Activated CD4-positive, CD25-positive, alpha-beta regulatory T cell treated with anti-CD3 and anti-CD28 coated beads, Interleukin-2, amount 50 U/mL, for 16 hours (primary cell): ENCODE data around the gene ZCCHC14.
"Not testable (repeated sequence)": the region's sequence is repeated elsewhere in the genome, so short reads cannot be mapped to it uniquely, and the experiment has no call there.

ENCODE experiments used
- DNase-seq: peaks from one replicate; pipeline ENCODE4 v3.0.0-alpha.2; 2020; ENCODE audit warnings: low read depth, low spot score

ZCCHC14 gene

DNA sequence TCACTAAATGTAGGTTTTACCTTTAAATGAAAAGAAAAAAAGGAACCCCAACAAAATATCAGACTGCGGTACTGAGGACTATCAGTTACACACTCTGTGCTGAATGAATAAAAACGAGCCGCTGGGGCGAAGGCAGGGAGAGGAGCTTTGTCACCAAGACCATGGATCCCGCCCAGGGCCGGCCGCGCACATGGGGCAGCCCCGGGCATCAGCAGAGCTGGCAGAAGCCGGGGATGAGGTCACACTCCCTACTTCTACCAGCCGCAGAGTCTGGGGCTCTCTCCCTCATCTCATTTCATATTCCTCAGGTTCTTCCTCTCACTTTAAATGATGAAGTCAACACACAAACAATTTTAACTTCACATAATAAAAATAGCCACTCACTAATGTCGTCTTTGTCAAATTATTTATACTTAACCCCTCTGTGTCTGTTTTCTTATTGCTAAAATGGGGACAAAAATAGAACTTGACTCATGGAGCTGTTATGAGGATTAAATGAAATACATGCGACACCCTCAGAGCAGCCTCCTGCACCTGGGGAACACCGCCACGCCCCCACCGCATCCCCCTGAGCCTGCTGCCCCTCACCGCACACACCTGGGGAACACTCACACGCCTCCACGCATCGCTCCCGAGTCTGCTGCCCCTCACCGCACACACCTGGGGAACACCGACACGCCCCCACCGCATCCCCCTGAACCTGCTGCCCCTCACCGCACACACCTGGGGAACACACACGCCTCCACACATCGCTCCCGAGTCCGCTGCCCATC, 15.4 kb downstream of the ZCCHC14 start:
- DNase-seq = not testable (repeated sequence)

DNA sequence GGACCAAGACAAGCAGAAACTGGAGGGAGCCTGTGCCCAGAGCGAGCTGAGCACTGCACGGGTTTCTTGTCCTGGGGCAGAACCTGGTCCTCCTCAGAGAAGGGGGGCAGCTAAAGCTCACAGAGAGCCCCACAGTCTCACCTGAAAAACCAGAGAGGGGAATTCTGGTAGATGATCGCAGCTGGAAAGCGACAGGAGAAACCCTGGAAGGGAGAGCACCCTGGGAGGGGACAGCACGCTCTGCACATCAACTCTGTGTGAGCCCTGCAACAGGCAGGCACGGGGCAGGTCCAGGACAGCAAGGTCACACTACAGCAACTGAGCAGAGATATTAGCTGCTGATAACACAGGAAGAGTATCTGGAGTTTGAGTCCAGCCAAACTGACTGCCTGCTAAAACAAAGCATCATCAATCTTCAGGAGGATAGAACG, 18.2 kb downstream of the ZCCHC14 start:
- no peak for DNase-seq

DNA sequence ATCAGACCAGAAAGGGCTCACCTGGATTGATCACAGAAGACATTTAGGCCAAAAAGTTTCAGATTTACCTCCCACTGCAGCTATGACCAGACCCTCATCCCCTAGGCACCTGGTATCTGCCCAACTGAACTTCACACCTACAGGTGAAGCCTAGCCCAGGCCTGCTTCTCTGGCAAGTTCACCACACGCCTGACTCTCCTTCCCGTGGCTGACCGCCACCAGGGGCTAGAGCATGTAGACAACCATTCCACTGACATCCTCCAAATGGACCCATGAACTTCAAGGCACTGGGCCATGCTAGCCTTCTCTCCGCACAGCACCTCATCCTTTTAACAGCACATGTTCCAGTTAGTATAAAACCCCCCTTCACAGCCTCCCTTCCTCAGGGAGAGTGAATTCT, 18.8 kb downstream of the ZCCHC14 start:
- no peak for DNase-seq

DNA sequence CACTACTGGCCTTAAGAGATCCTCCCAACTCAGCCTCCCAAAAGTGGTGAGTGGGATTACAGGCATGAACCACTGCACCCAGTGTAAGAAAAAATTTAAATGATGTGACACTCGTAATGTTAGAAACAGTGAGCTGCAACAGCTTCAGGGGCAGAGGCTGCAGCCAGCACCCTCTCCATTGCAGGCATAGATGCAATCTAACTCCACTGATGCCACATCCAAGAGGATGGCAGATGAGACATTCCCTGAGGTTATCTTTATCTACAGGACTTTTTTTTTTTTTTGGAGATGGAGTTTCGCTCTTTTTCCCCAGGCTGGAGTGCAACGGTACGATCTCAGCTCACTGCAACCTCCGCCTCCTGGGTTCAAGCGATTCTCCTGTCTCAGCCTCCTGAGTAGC, 19.9 kb downstream of the ZCCHC14 start:
- no peak for DNase-seq

DNA sequence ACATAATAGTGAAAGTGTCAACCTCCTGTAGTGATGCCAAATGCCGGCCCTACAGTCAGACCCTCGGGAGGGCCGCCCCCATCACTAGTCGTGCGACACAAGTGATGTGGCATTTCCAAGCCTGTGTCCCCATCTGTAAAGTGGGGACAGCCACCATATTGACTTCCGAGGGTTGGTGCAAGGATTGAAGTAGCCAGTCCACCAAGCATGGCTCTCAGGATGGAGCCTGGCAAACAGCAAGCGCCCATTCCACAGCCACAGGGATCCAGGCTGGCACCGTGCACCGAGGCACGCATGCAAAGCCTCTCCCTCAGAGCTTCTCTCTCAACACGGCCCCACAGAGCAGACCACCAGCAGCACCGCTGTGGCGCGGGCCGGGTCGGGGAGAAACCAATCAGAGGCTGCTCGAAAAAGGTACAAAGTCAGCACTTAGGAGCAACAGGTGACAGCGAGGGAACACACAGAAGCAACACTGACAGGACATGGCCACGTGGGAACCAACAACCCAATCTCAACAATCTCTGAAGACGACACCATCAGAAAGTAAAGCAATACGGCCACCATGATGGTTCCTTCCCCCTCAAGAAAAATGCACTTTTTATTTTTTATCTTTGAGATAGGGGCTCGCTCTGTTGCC, 20.6 kb downstream of the ZCCHC14 start:
- DNase-seq = no peak

DNA sequence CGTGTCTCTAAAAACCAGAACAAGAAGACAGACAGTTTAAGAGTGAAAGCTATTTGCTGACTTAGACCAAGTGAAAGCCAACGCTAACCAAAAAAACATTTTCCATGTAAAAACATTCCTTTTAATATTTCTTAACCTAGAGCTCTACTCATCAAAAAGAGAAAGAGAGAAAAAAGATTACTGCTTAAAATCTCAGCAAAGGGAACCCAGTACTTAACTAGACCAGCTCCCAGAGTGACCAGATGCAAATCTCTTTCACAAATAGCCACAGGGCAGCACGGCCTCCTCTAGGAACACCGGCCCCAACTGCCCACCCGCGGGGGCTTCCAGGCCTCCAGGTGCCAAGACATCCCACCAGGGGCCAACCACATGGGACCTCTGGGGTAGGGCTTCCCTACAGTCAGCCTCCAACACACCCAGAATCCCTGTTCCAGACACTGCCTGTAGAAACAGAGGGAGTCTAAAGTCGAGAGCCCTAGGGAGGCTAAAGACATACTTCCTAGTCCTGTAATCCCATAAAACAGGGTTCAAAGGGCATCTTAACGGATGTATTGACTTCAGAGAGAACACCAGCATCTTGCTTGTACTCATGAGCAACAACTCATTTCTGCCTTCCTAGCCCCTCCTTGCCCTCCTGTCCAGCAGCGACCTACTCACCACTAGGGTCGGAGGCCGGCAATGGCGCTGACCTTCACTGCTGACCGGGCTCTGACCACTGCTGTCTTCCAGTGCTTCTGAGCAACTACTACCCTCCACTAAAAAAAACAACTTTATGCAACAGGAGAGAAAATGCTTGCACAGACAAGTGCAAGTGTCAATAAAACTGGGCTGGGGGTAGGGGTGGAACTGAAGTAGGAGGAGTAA, 21.3 kb downstream of the ZCCHC14 start:
- DNase-seq = no peak

DNA sequence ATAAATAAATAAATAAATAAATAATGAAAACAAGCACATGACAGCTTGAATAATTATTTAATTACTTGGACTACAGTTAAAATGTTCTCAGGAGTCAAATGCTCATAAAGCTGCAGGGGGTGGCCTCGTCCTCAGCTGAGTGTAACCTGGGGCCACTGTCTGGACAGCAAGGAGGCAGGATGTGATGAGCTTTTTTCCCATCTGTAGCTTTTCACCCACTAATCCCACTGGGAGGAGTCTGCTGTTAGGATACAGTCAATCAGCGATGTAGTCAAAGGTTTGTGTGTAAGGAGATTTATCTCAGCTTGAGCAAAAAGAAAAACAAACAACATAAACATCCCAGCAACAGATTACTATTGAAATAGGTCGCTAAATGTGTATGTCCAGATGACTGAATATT, 22.5 kb downstream of the ZCCHC14 start:
- no peak for DNase-seq

DNA sequence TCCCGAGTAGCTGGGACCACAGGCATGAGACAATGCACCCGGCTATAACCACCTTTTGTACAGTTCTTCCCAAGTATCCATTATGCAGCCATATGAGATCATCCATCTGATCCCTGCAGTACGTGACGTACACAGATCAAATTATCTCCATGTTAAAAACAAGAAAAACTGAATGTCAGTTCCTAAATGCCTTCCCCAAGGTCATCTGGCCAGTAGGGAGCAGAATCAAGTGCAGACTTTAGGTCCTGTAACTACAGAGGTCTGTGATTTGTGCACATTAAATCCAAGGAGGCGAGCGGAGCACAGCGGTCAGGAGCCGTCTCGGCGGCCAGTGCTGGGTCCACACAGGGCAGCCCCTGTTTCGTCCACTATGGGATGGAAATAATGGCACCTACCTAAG, 23.7 kb downstream of the ZCCHC14 start:
- no peak for DNase-seq

DNA sequence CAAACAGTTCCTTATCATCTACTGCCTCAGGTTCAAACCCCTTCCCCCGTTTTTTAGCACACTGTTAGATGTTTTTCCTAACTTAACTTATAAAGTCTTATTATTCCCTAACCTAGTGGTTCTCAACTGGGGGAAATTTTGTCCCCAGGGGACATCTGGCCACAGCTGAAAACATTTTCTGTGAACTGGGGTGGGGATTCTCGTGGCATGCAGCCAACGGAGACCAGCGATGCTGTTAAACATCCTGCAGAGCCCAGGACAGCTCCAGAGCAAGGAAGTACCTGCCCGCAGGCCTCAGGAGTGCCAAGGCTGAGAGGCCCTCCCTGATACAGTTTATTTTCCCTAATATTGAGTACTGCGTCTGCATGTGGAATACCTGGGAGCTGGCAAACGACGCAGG, 24.3 kb downstream of the ZCCHC14 start:
- no peak for DNase-seq

DNA sequence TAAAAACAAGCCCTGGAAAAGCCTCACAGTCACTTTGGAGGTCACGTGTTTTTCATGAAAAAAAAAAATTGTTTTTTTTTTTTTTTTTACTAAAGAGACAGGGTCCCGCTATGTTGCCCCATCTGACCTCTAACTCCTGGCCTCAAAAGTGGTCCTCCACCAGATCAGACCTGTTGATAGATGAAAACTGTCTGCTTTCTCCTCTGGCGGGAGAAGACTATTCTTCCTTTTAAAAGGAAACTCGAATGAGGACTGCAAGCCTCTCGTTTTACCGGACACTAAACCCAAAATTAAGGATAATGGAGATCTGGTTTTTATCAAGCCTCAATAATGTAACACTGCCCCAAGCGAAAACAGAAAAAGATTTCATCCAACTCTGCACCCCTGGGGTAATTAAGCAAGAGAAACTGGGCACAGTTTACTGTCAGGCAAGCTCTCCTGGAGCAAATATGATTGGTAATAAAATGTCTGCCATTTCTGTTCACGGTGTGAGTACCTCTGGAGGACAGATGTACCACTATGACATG, 25.8 kb downstream of the ZCCHC14 start:
- DNase-seq = no peak

DNA sequence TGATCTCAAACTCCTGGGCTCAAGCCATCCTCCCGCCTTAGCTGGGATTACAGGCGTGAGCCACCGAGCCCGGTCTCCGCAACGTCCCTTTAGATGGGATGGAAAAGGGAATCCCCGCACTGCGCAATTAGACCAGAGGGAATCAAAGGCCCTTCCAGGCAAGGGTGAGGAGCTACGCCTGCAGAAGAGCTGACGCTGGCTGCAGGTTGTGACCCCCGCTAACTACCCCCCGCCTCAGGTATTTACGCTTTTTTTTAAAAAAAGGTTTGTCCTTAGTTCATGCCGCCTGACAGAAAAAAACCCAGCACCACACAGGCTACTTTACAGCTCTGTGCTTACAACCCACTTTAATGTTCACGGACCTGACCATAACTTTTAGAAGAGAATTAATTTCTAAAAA, 26.9 kb downstream of the ZCCHC14 start:
- no peak for DNase-seq

DNA sequence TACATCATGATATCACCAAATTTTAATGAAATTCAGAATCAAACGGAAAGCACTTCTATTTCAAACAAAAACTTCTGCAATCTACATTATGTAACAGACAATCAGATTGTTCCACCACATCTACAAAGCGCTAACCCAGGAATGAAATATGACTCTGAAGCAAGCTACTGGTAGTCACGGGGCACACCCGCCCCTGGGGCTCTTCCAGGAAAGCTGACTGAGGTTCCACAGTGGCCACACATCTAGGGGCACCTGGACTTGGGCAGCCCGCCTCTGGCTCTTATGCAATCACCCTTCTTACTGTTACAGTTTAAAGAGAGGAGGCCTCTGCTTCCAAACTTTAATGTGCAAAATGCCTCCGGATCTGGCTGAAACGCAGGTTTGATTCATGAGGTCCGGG, 27.5 kb downstream of the ZCCHC14 start:
- DNase-seq = no peak

DNA sequence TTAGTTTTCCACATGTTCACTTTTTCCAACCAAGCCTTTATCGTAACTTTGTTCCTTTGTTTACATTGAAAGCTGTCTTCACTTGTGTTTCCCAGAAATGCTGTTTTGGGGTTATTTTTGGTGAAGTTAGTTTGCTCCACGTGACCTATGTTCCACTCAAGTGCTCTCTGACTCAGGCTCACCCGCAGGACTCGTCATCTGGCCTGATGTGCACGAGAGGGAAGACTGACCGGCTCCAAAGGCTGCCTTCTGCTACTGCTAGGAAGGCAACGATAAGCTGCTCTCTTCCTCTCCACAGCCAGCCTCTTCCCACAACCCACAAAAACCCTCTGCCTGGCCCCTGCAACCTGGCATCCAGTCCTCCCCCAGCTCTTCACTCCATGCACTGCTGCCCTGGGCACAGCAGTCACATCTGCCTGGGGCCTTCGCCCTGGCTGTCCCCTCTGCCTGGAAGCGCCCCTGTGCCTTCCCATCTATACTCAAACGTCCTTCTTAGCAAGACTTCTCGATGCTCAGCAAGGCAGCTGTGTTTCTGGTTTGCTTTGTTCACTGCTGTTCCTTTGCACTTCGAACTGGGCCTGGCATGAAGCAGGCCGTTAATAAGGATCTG, 28.0 kb downstream of the ZCCHC14 start:
- no peak for DNase-seq

DNA sequence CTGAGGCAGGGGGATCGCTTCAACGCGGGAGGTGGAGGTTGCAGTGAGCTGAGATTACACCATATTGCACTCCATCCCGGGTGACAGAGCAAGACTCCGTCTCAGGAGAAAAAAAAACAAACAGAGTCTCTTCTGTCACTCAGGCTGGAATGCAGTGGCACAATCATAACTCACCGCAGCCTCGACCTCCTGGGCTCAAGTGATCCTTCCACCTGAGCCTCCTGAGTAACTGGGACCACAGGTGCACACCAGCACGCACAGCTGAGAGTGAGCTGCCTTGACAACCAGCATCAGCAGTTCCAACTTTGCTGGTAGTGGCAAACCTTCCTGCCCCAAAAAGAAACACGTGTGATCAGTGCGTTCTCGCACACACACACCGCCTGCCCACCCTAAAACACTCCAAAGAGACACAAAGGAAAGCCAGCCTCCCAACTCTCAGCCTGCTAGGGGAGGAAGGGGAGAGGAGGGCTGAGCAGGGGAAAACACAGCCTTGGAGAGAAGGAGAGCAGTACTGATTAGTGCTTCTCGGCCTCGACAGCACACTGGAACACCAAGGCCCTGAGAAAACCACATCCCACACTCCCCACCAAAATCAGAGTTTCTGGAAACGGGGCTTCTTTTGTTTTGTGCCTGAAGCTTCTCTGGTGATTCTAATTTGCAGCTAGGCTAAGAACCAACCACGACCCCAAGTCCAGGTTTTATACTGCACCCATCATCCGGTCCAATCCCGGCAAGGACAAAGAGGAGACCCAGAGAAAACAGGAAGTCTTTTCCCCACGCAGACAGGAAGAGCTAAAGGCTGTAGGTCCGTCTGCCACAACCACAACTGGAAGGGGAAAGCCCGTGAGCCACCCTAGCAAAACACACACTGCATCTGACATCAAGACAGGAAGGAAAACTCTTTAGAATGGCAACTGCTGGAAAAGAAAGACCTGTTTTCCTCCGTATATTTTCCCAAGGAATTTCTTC, 28.8 kb downstream of the ZCCHC14 start:
- no peak for DNase-seq

DNA sequence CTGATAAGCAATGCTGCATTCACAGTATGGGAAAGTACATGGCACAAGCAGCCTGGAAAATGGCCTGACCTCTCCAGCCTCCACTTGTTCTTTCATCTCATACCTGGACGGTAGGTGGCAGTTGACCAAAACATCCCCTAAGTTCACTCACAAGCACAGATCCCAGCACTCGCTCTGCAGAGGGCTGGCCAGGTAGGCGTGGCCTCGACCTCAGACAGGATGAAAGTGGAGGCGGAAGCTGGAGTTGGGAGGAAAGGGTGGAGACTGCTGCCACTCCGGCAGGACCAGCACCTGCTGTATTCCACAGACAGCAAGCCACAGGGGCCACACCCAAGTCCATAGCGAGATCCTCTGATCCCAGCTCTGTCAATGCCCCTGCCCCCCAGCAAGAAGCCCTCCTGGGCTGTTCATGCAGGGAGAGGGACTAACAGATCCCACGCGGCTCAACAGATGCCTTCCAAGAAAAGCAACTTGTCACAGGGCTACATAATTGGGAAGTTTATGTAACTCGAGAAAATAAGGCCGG, 31.3 kb downstream of the ZCCHC14 start:
- DNase-seq = no peak

DNA sequence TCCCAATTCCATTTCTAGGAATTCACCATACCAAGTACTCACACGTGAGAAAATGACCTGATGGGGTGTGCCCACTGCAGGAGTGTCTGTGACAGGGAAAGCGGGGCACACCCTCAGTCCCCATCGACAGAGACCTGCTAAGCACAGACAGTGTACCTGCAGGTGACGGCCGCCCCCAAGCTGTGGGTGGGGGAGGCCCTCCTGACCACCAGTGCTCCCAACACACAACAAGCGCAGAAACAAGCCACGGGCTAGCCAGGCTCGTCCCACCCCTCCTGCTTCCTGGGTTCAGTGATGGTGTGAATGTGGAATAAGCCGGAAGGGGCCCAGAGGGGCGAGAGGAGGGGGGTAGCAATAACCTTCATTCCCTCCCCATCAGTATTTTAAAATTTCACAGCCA, 31.9 kb downstream of the ZCCHC14 start:
- DNase-seq = no peak

DNA sequence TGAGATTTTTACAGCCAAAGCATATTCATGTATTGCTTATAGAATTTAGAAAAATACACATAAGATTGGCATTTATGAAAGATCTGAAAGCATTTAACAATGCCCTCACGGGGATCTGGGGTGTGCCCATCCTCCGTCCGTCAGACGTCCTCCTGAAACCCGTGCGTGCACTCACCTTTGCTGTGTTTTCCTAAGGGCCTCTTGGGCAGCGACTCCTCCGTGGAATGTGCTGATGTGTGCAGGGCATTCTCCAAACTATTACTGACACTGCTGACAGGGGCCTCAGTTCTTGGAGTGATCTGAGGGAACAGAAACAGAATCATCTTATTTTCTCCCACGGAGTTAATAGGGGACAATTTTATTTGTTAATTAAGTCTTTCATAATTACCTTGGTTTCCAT, 33.0 kb downstream of the ZCCHC14 start:
- DNase-seq = no peak

DNA sequence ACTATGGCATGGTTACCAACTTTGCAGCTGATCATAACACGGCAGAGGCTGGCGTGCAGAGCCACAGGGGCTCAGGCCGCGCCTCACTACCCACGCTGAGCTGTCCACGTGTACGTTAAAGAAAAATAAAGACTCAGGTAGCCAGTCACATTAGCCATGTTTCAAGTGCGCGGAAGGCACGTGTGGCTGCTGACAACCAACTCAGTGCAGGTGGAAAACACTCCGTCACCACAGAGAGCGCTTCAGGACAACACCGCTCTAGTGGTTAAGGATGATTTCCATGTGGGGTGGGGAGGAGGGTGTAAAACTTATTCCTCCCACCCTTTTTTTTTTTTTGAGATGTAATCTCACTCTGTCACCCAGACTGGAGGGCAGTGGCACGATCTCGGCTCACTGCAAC, 33.8 kb downstream of the ZCCHC14 start:
- DNase-seq = no peak

DNA sequence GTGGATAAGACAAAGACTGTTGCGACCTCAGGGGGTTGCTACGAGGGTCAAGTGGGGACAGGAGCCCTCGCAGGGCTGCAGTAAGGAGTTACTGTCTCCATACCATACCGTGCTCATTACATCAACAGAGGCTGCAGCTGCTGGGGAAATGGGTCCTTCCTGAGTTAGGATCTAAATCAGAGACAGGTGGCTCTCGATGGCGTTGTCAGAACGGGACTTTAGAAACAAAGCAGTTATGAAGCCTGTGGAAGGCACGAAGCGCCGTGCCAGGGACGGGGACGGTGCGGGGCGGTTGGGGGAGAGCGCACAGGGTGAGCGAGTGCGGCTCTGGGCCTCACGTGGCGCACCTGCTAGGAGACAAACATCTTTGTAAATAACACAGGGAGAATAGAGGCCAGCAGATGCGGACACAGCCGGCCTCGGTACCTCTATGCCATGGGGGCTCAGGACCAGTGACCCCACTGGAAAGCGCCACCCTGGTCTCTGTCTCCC, 34.4 kb downstream of the ZCCHC14 start:
- no peak for DNase-seq

DNA sequence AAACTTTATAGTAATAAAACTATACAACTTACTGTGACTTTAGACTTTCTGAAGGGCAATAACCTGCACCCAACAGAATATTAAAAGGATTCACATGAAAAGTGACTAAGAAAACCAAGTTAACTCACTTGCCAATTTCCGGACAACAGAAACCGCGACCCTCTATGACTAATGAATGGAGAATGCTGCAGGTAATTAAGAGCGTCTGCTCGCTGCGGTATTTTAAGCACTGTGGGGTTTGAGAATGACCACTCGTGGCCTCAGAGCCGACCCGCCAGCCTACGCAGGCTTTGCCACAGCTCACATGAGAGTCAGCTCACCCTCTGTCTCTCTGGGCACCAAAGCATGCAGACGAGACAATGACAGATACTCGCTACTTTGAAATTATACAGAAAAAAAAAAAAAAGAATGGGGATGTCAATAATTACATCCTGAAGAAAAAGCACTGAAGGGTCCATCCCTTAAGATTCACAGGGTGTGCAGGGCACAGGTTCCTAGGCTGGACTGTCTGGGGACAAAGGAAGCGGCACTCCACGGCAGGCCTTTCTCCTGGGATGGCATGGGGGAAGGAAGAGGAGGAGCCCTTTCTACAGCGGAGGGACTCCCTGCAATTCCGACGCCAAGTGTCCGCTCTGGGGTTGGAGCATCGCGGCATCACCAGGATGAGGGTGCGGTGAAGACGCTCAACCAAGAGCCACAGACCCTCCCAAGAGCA, 35.0 kb downstream of the ZCCHC14 start:
- DNase-seq = no peak
